Right renal cortex interstitium (tissue), 3 donors: Measurements from ENCODE around the gene MTX2. TPM values are rescaled to one million over a fixed set of nuclear protein-coding genes. Genes with fewer than 3 reads are reported as not detected.
"Not testable (repeated sequence)": the region's sequence is repeated elsewhere in the genome, so short reads cannot be mapped to it uniquely, and the experiment has no call there.

Experiments used
- DNase-seq, 3 donors: peaks; one replicate each; pipeline ENCODE4 v3.0.0-alpha.2; 2013; ENCODE audit warnings: low read depth in 3 of 3, low spot score in 2 of 3
- polyA plus RNA-seq, 3 donors: library from polyadenylated mRNA; unstranded; fragments of 120-200 nt; gene quantifications; one replicate each; pipeline ENCODE4 v1.2.1, GENCODE V29; 2013; ENCODE audit not compliant: insufficient read length in 3 of 3

The MTX2 gene
- polyA plus RNA-seq, 3 donors: 106 to 116 (median 113) TPM

- no peak for DNase-seq
These were observed 99.1 kb downstream of the MTX2 start for GRCh38 chr2:176368349-176368748.

DNA sequence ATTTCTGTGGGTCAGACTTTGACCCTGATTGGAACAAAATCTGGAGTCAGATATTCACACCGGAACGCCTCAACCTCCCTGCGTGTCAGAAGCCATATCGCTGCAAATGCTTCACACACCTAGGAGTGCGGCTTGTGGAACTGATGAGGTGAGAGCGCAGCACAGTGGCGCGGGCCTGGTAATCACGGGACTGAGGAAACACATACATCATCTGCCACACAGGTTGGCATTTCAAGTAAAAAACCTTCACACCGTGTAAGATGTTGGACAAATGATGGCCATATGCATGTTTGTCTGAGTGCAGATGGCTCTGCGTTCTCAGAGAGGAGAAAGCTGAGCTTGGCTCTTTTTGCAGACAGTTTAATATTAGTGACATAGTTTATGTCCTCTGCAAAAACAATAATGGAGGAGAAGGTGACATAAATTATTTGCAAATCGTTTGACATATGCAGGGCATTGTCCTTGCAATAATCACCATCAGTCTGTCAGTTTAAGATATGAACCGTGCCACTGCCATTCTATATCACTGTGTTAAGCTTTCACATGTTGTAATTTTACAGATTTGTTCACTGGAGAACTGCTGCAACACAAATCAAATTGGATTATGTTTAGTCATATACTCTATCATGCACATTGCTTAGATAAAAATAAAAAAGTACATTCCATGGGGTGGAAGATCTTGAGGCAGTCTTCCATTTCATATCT lies 101.4 kb downstream of the MTX2 start:
- DNase-seq: no peak

DNA sequence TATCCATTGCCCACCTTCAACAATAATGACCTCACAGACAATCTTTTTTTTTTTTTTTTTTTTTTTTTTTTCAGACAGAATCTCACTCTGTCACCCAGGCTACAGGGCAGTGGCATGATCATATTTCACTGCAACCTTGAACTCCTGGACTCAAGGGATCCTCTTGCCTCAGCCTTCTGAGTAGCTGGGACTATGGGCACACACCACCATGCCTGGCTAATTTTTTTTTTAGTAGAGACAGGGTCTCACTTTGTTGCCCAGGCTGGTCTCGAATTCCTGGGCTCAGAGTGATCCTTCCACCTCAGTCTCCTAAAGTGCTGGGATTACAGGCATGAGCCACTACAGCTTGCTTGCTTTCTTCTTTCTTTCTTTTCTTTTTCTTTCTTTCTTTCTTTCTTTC lies 103.9 kb downstream of the MTX2 start:
- not testable (repeated sequence) for DNase-seq

DNA sequence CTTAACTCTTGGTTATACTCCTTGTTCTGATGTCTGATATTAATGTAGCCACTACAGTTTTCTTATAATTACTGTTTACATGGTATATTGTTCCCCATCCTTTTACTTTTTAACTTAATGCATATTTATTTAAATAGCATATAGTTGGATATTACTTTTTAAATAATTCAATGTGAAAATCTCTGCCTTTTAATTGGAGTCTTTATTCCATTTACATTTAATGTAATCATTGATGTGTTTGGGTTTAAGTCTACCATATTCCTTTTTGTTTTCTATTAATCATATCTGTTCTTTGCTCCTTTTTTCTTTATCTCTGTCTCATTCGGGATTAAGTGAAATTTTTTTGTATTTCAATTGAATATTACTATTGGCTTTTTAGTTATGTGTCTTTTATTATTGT lies 109.1 kb downstream of the MTX2 start:
- DNase-seq: no peak

- DNase-seq: no peak
These were observed 111.1 kb downstream of the MTX2 start for GRCh38 chr2:176380341-176380740.

DNA sequence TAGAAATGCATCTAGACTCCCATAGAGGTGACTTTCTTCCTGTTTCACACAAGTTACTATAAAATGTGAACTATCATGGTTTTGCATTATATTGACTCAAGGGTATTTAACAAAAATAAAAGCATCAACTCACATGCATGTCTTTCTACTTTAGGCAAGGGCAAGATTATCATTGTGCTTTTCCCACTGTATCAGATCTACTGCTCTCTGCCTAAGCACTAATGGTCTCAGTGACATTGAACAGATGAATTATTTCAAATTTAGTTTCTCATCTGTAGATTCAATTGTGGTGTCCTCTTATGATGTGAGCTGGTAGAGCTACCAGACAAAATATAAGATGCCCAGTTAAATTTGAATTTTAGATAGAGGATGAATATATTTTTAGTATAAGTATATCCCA lies 113.9 kb downstream of the MTX2 start:
- no peak for DNase-seq

DNA sequence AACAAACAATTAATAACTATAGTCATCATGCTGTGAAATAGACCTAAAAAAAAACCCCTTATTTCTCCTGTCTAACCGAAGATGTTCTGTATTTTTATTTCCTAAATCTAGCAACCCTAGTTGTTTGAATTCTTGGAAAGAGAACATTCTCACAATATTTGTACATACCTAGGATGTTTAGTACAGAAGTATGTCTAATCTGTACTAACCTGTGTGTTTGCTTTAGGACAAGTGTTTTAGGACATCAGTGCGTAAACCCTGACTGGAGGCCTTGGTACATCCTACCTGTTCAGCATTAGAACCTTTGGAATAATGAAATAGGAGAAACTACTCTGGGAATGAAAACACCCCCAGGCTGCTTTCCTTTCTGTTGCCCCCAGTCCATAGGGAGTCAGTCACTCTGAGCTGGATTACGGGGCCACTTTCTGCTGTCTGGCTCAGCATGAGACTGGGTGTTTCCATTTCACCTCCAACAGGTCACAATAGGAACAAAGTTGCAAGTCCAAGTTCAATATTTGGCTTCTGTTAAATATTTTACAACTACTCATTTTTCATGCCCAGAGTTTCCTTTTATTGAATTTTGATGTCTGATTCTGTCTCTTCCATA lies 114.7 kb downstream of the MTX2 start:
- no peak for DNase-seq

GRCh38 chr2:176385219-176385759 lies 116.0 kb downstream of the MTX2 start:
- DNase-seq: no peak

- no peak for DNase-seq
These were observed 116.6 kb downstream of the MTX2 start for GRCh38 chr2:176385838-176386237.

Other genes with a start within 250 kb of the MTX2 start
- gene EVX2, start 185.5 kb upstream of the MTX2 start, polyA plus RNA-seq: under 1 TPM in 1 of 3 donors, not detected in 2; 0.04 TPM
- under 1 TPM; 0.11 to 0.17 (median 0.14) TPM for gene HOXD13, start 176.7 kb upstream of the MTX2 start, polyA plus RNA-seq
- gene HOXD12, start 169.6 kb upstream of the MTX2 start, polyA plus RNA-seq: under 1 TPM; 0.24 to 0.42 (median 0.28) TPM
- 10 to 100 TPM; 42.6 to 44.8 (median 43.5) TPM for gene HOXD11, start 162.2 kb upstream of the MTX2 start, polyA plus RNA-seq
- 100 to 1,000 TPM; 118 to 155 (median 150) TPM for gene HOXD10, start 152.7 kb upstream of the MTX2 start, polyA plus RNA-seq
- 10 to 100 TPM; 56.4 to 63.2 (median 60.0) TPM for gene HOXD9, start 146.7 kb upstream of the MTX2 start, polyA plus RNA-seq
- 100 to 1,000 TPM; 193 to 217 (median 215) TPM for gene HOXD8, start 139.7 kb upstream of the MTX2 start, polyA plus RNA-seq
- gene HOXD4, start 117.9 kb upstream of the MTX2 start, polyA plus RNA-seq: 10 to 100 TPM; 27.8 to 39.2 (median 38.0) TPM
- gene HOXD3, start 112.1 kb upstream of the MTX2 start, polyA plus RNA-seq: 10 to 100 TPM; 20.5 to 21.4 (median 21.2) TPM
- gene HOXD1, start 80.8 kb upstream of the MTX2 start, polyA plus RNA-seq: 10 to 100 TPM in 1 of 3 donors, 1 to 10 TPM in 2; 6.9 to 11.3 (median 9.8) TPM